Neural cell (in vitro differentiated cells): ENCODE measurements around the gene DNM3. TPM values are rescaled to one million over a fixed set of nuclear protein-coding genes. Genes with fewer than 3 reads are reported as not detected.

Experiments used
- H2AFZ ChIP-seq: fragments of 200-600, 300-800 bp; sonication (generic), shearing (Covaris generic); 2 replicates; pipeline ENCODE4 v1.6.0; 2014; ENCODE audit warnings: low read depth, mild to moderate bottlenecking, antibody characterized with exemption, low read length, moderate library complexity
- H3F3A ChIP-seq: fragments of 200-600 bp; shearing (Covaris generic); 2 replicates; pipeline ENCODE4 v1.6.1; 2016; ENCODE audit warnings: mild to moderate bottlenecking, moderate library complexity, mixed read lengths, antibody characterized with exemption, low read length; ENCODE audit not compliant: insufficient read depth, poor library complexity, severe bottlenecking
- H3K27ac ChIP-seq: fragments of 200-600, 300-800 bp; sonication (generic), shearing (Covaris generic); 2 replicates; pipeline ENCODE4 v1.5.1; 2014; ENCODE audit warnings: mild to moderate bottlenecking, low read length, moderate library complexity
- H3K27me3 ChIP-seq: fragments of 300-800, 200-600 bp; sonication (generic), shearing (Covaris generic); 2 replicates; pipeline ENCODE4 v1.6.0; 2014; ENCODE audit warnings: mild to moderate bottlenecking, low read depth, low read length, moderate library complexity; ENCODE audit not compliant: insufficient read depth
- H3K36me3 ChIP-seq: fragments of 300-800, 200-600 bp; sonication (generic), shearing (Covaris generic); 2 replicates; pipeline ENCODE4 v1.5.1; 2014; ENCODE audit warnings: mild to moderate bottlenecking, antibody characterized with exemption, low read length, moderate library complexity; ENCODE audit not compliant: insufficient read depth
- H3K4me2 ChIP-seq: fragments of 300-800, 200-600 bp; sonication (generic), shearing (Covaris generic); 2 replicates; pipeline ENCODE4 v1.6.0; 2014; ENCODE audit warnings: mild to moderate bottlenecking, low read length
- H3K4me3 ChIP-seq: fragments of 300-800, 200-600 bp; sonication (generic), shearing (Covaris generic); 2 replicates; pipeline ENCODE4 v1.5.1; 2014; ENCODE audit warnings: mild to moderate bottlenecking, low read length, moderate library complexity
- H3K79me2 ChIP-seq: fragments of 200-600 bp; shearing (Covaris generic); replicated peaks from 2 replicates; pipeline ENCODE4 v1.6.0; 2014; ENCODE audit warnings: mild to moderate bottlenecking, low read length, moderate library complexity; ENCODE audit not compliant: insufficient read depth
- H3K9ac ChIP-seq: fragments of 300-800, 200-600 bp; sonication (generic), shearing (Covaris generic); 2 replicates; pipeline ENCODE4 v1.6.1; 2016; ENCODE audit warnings: mild to moderate bottlenecking, low read length, mixed read lengths
- H3K9me2 ChIP-seq: fragments of 200-600 bp; shearing (Covaris generic); 2 replicates; pipeline ENCODE4 v1.6.1; 2016; ENCODE audit warnings: mild to moderate bottlenecking, low read length, mixed read lengths; ENCODE audit not compliant: insufficient read depth
- H3K9me3 ChIP-seq: fragments of 200-600, 300-800 bp; sonication (generic), shearing (Covaris generic); 2 replicates; pipeline ENCODE4 v1.6.1; 2016; ENCODE audit warnings: mild to moderate bottlenecking, mixed run types, low read length, moderate library complexity, mixed read lengths
- H4K20me1 ChIP-seq: fragments of 200-600 bp; shearing (Covaris generic); 2 replicates; pipeline ENCODE4 v1.6.1; 2016; ENCODE audit warnings: mild to moderate bottlenecking, mixed run types; ENCODE audit not compliant: insufficient read depth
- EP300 ChIP-seq: fragments of 450-650 bp; conservative IDR thresholded peaks from 2 replicates; pipeline ENCODE4 v1.6.1; 2014; ENCODE audit warnings: antibody characterized with exemption, mild to moderate bottlenecking, moderate library complexity; ENCODE audit not compliant: poor library complexity, severe bottlenecking
- EZH2 ChIP-seq: fragments of 200-600, 300-800 bp; shearing (Covaris generic), sonication (generic); IDR thresholded peaks from 2 replicates; pipeline ENCODE4 v1.6.1; 2014; ENCODE audit warnings: antibody characterized with exemption, low read length, borderline replicate concordance, mild to moderate bottlenecking; ENCODE audit not compliant: insufficient read depth, poor library complexity, severe bottlenecking
- MXI1 ChIP-seq: fragments of 450-650 bp; conservative IDR thresholded peaks from 2 replicates; pipeline ENCODE4 v1.6.1; 2014; ENCODE audit warnings: antibody characterized with exemption, mild to moderate bottlenecking; ENCODE audit not compliant: poor library complexity, severe bottlenecking
- POLR2AphosphoS5 ChIP-seq: IDR thresholded peaks from 2 replicates; pipeline ENCODE4 v1.6.1; 2012
- RAD21 ChIP-seq: fragments of 450-650 bp; conservative IDR thresholded peaks from 2 replicates; pipeline ENCODE4 v1.6.1; 2014; ENCODE audit warnings: antibody characterized with exemption, mild to moderate bottlenecking, moderate library complexity
- SMC3 ChIP-seq: fragments of 450-650 bp; conservative IDR thresholded peaks from 2 replicates; pipeline ENCODE4 v1.6.1; 2014; ENCODE audit warnings: antibody characterized with exemption, mild to moderate bottlenecking, moderate library complexity; ENCODE audit not compliant: poor library complexity
- TAF1 ChIP-seq: IDR thresholded peaks from 2 replicates; pipeline ENCODE4 v1.6.1; 2012; ENCODE audit warnings: low read depth
- polyA plus RNA-seq: library from polyadenylated mRNA; depleted of rRNA; stranded (reverse); fragments of >200 nt; gene quantifications from 2 replicates; pipeline ENCODE4 v1.2.3, GENCODE V29; 2014
- TF ChIP-seq, protein P1 (sequence below): IDR thresholded peaks from 2 replicates; pipeline ENCODE4 v1.6.1; 2012; ENCODE audit warnings: borderline replicate concordance
- TF ChIP-seq, protein P2 (sequence below): fragments of 450-650 bp; IDR thresholded peaks from 2 replicates; pipeline ENCODE4 v1.5.1; 2014; ENCODE audit warnings: antibody characterized with exemption, mild to moderate bottlenecking, moderate library complexity; ENCODE audit not compliant: poor library complexity, severe bottlenecking

DNM3 gene
- polyA plus RNA-seq, 1 donor from 2014 or later, result 37.1 TPM

DNA sequence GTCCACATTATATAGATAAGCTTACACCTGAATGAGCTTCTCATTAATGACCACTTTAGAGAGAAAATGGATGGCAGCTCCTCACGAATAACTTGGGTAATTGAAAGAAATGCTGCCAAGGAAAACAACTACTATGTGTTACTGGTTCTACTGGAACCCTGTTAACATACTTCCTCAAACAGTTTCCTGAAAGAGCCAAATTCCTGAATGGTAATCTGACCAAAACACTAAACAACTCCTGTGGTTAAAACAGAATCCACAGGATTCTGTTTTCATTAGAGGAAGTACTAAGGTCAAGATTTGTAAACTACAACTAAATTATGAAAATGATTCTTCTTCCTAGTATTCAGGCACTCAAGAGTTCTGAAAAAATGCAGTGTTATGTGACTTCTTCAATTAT, 107.2 kb downstream of the DNM3 start:
- TF ChIP-seq EP300 (no peak), RAD21 (no peak), POLR2AphosphoS5 (no peak), MXI1 (no peak), EZH2 (no peak), TAF1 (no peak), SMC3 (no peak)
- TF ChIP-seq, protein P1, sequence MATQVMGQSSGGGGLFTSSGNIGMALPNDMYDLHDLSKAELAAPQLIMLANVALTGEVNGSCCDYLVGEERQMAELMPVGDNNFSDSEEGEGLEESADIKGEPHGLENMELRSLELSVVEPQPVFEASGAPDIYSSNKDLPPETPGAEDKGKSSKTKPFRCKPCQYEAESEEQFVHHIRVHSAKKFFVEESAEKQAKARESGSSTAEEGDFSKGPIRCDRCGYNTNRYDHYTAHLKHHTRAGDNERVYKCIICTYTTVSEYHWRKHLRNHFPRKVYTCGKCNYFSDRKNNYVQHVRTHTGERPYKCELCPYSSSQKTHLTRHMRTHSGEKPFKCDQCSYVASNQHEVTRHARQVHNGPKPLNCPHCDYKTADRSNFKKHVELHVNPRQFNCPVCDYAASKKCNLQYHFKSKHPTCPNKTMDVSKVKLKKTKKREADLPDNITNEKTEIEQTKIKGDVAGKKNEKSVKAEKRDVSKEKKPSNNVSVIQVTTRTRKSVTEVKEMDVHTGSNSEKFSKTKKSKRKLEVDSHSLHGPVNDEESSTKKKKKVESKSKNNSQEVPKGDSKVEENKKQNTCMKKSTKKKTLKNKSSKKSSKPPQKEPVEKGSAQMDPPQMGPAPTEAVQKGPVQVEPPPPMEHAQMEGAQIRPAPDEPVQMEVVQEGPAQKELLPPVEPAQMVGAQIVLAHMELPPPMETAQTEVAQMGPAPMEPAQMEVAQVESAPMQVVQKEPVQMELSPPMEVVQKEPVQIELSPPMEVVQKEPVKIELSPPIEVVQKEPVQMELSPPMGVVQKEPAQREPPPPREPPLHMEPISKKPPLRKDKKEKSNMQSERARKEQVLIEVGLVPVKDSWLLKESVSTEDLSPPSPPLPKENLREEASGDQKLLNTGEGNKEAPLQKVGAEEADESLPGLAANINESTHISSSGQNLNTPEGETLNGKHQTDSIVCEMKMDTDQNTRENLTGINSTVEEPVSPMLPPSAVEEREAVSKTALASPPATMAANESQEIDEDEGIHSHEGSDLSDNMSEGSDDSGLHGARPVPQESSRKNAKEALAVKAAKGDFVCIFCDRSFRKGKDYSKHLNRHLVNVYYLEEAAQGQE, result no peak
- TF ChIP-seq, protein P2, sequence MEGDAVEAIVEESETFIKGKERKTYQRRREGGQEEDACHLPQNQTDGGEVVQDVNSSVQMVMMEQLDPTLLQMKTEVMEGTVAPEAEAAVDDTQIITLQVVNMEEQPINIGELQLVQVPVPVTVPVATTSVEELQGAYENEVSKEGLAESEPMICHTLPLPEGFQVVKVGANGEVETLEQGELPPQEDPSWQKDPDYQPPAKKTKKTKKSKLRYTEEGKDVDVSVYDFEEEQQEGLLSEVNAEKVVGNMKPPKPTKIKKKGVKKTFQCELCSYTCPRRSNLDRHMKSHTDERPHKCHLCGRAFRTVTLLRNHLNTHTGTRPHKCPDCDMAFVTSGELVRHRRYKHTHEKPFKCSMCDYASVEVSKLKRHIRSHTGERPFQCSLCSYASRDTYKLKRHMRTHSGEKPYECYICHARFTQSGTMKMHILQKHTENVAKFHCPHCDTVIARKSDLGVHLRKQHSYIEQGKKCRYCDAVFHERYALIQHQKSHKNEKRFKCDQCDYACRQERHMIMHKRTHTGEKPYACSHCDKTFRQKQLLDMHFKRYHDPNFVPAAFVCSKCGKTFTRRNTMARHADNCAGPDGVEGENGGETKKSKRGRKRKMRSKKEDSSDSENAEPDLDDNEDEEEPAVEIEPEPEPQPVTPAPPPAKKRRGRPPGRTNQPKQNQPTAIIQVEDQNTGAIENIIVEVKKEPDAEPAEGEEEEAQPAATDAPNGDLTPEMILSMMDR, result no peak
- Histone ChIP-seq H3K4me2 (no peak overlapping the region), H3K36me3 (no peaks in the 10 kb centered on the region), H3K9me3 (no peaks in the 10 kb centered on the region), H3K27me3 (no peaks in the 10 kb centered on the region), H3K27ac (no peak overlapping the region), H3K4me3 (no peak overlapping the region), H3K79me2 (no peaks in the 10 kb centered on the region), H3F3A (no peaks in the 10 kb centered on the region), H2AFZ (no peak overlapping the region), H3K9me2 (no peaks in the 10 kb centered on the region), H3K9ac (no peak overlapping the region), H4K20me1 (no peaks in the 10 kb centered on the region)

DNA sequence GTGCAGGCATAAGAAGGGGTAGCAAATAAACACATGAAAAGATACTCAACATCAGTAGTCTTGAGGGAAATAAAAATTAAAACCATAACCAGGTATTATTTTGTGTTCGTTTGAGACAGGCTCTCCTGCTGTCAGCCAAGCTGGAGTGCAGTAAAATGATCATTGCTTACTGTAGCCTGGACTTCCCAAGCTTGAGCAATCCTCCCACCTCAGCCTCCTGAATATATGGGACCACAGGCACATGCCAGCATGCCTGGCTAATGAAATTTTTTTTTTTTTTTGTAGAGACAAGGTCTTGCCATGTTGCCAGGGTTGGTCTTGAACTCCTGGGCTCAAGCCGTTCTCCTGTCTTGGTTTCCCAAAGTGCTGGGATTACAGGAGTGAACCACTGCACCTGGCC, 108.0 kb downstream of the DNM3 start:
- H2AFZ ChIP-seq, result no peak overlapping the region
- no peaks in the 10 kb centered on the region for H3K9me3 ChIP-seq
- H3K9me2 ChIP-seq, result no peaks in the 10 kb centered on the region
- no peaks in the 10 kb centered on the region for H3K27me3 ChIP-seq
- H3K9ac ChIP-seq, result no peak overlapping the region
- no peak overlapping the region for H3K4me3 ChIP-seq
- no peaks in the 10 kb centered on the region for H3F3A ChIP-seq
- H3K27ac ChIP-seq, result no peak overlapping the region
- no peaks in the 10 kb centered on the region for H4K20me1 ChIP-seq
- no peaks in the 10 kb centered on the region for H3K79me2 ChIP-seq
- H3K36me3 ChIP-seq, result no peaks in the 10 kb centered on the region
- TF ChIP-seq MXI1 (no peak), RAD21 (no peak), TAF1 (no peak), SMC3 (no peak), EZH2 (no peak), EP300 (no peak), POLR2AphosphoS5 (no peak)
- TF ChIP-seq, protein P2, result no peak
- TF ChIP-seq, protein P1, result no peak
- H3K4me2 ChIP-seq, result no peak overlapping the region
